ENCODE data around the gene FTCD.

Gene FTCD

GRCh38 chr21:46087641-46088040 is 67.7 kb downstream of the FTCD start:
- Histone ChIP-seq H3K9ac (ENCODE audit: low read length) (no peak overlapping the region), H3F3A (ENCODE audit: insufficient read depth, low read length) (no peaks in the 10 kb centered on the region), H3K4me3 (ENCODE audit: low read length) (no peak overlapping the region), H3K9me3 (replicated peaks; ENCODE audit: insufficient read depth, low read length) (no peaks in the 10 kb centered on the region), H3K9me2 (replicated peaks; ENCODE audit: insufficient read depth, low read length) (no peaks in the 10 kb centered on the region), H3K79me2 (ENCODE audit: low read length) (no peaks in the 10 kb centered on the region), H3K4me1 (ENCODE audit: low read length) (no peaks in the 10 kb centered on the region), H3K36me3 (replicated peaks; ENCODE audit: insufficient read depth, low read length) (no peaks in the 10 kb centered on the region), H3K27me3 (replicated peaks; ENCODE audit: insufficient read depth, low read length) (peaks cover 75% of the 10 kb centered on the region), H4K20me1 (ENCODE audit: insufficient read depth, low read length) (no peaks in the 10 kb centered on the region), H2AFZ (ENCODE audit: low read length) (no peak overlapping the region), H3K4me2 (ENCODE audit: low read depth, low read length) (no peak overlapping the region), H3K27ac (ENCODE audit: low read length) (no peak overlapping the region)
- DNase-seq = no peak
- TF ChIP-seq CTCF (IDR thresholded peaks at IDR 0.05; ENCODE audit: low read length) (no peak), EZH2phosphoT487 (IDR thresholded peaks at IDR 0.05; ENCODE audit: low read length) (no peak), EZH2 (optimal IDR thresholded peaks at IDR 0.05; ENCODE audit: low read depth, low read length) (no peak)

Measured in MM.1S (cell line).